HG03159 (cell line): ENCODE results near the gene MRPL1.

Experiments
- ATAC-seq: cut with Tn5 transposase; IDR thresholded peaks from one replicate; pipeline ENCODE4 v1.9.1; 2021; ENCODE audit warnings: mild to moderate bottlenecking, moderate library complexity; ENCODE audit not compliant: unreplicated experiment

The MRPL1 gene

DNA sequence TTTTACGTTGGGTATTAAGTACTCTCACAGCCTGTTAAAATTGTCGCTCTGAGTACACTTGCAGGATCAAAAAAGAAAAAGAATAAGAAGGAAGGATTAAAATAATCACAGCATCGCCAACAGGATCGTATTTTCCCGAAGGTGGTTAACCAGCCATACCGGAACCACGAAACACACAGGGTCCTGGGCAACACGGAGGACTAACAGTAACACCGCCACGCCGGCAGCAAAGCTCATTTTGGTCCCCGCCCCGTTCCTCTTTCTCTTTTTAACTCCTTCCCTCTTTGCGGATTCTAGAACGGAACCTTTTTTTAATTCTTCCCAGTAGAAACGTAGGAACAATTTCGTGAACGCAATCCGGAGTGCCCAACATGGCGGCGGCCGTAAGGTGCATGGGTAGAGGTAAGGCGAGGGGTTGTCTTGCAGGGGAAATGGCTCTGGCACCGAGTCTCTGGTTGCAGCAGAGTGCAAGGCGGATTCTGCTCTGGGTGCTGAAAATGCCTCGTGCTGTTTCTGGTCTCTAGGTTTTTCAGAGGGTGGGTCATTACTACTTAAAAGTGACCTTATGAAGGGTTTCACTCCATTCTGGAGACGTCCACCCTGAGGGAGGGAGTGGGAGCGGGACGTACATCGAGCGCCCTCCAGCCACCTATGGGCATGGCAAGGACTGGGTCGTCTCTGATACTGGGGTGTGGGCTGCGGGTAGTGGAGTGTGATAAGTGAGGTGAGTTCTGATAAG lies at the start of gene MRPL1:
TSS of gene MRPL1 (plus strand) at position 353 of the 739 bp plus-strand sequence. CDS start at position 372, 19 bp downstream.
- ATAC-seq = peak; percentile 82

DNA sequence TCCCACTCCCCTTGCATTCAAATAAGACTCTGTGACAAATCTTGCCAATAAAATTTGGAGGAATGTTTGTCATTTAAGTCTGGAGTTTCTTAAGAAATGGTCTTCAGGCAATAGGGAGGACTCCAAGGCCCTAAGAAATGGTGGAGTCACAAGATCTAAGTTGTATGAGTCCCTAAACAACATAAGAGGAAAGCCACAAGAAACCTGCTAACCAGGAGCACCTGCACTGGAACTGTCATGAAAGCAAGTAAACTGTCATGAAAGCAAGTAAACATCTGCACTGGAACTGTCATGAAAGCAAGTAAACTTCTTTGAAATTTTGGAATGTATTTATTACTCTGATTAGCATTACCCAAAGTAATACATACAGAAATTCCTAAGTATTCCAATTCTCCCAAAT lies 47.0 kb upstream of the MRPL1 start:
- no peak for ATAC-seq

DNA sequence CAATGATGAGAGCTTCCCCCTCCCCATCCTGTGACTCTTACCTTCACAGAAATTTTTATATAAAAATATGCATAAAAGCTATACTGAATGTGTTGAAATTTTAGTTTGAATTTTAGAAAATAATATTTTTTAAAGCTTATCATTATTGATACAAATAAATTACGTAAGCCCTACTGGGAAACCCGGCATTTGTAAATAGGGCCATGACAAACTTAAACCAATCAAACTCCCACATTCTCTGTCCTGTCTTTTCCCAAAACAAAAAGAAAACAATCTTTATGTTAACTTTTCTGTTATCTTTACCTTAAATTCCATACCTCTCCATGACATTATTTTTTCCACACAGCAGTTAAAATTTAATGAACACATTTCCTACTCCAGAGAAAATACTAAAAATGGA lies 46.1 kb upstream of the MRPL1 start:
- no peak for ATAC-seq

DNA sequence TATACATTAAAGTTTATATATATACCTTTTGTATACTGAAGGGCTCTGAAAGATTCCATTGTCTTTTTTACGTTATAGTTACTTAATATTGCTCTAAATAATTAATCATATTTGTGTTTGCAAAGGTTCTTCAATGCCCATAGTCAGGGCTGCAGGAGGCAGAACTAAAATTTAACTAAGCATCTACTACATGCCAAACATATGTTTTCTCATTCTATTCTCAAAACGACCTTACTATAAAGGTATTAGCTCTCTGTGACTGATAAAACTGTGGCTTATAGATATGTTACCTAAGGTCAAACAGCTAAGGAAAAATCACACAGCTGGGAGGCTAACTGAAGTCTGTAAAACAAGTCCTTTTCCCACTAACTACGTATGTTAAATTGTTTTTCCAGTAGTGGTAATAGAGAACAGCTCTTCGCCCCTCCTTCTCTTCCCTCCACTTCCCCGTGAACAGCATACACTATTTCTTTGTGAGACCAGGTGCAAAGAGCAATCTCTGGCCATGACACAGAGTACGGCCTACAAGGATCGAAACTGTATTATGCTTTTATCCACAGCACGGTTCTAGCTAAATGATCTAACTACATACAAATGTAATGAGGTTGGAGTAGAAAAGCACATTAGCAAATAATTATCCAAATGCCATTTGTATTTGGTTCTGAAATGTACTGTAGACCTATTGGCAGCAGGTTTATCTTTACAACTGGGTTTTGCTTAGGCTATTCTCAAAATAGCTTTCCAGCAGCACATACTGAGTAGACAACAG lies 45.1 kb upstream of the MRPL1 start:
- no peak for ATAC-seq

DNA sequence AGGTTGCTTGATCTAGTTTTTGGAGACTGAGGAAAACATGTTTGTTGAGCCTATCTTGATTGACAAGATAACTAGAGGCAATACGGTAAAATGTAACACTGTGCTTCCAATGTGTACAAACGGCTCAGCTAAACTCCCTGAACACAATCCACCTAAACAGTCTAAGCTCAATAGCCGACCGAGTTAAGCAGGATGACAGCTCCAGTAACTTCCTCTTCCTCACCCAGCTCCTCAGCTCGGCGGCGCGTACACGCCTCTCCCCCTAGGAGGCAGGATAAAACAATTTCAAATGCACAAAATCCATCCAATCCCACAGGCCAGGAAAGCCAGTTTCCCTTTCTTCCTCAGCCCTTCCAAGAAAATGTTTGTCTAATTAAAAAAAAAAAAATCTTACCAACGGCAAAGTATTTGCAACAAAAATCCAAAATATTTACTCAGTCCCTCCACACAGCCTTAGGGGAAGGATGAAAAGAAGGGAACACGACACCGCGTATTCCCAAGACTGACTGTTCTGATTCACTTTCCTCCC lies 44.5 kb upstream of the MRPL1 start:
- ATAC-seq = no peak

DNA sequence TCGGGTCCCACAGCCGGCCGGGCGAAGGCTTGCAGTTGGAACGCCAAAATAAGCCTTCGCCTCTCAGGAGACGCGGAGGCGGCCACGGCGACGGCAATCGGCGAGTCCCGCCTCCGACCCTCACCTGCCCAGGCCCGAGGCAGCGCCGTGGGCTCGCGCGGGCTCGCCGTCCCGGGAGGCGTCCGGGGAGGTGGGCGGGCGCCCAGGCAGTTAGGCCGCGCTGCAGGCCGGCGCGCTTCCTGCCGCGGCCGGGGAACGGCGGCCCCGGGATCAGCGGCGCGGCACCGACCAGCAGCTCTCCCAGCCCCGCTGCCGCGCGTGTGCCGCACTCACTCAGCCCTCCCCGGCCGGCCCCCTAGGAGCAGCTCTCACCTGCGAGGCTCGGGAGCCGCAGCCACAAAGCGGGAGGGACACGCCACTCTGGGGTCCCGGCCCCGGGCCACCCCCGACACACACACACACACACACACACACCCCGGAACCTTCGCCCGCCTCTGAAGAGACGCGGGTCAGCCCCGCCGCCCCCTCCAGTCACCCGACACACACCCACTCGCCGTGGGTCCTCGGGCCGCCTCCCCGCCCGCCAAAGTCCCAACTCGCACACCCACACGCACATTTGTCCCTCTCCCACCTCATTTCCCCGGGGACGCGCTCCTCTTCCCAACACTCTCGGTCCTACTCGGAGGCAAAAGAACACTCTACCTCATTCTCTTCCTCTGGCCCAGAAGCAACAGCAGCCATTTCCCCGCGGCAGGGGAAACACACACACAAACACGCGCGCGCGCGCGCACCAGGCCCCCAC lies 43.8 kb upstream of the MRPL1 start, which contains the start of gene CNOT6L:
TSS of gene CNOT6L (minus strand) at position 767 of the 802 bp plus-strand sequence. CDS start at position 707, 60 bp downstream.
- ATAC-seq = peak; percentile 22

DNA sequence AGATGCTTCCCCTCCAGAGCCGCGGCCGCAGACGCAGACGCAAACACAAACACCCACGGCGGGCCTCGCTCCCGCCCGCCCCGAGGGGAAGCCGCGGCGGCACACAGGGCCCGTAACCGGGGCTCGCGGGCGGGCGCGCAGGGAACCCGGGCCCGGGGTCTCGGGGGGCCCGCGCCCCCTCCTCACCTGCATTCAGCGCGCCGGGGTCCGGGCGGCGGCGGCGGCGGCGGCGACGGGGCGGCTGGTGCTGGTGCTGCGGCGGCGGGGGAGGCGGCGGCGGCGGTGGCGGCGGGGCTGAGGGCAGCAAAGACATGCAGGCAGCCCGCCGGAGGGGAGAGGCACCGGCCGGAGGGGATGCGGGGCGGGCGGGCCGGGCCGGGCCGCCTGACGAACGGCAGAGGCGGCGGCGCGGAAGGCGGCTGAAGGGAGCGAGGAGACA lies 43.2 kb upstream of the MRPL1 start:
- ATAC-seq = peak; percentile 27

DNA sequence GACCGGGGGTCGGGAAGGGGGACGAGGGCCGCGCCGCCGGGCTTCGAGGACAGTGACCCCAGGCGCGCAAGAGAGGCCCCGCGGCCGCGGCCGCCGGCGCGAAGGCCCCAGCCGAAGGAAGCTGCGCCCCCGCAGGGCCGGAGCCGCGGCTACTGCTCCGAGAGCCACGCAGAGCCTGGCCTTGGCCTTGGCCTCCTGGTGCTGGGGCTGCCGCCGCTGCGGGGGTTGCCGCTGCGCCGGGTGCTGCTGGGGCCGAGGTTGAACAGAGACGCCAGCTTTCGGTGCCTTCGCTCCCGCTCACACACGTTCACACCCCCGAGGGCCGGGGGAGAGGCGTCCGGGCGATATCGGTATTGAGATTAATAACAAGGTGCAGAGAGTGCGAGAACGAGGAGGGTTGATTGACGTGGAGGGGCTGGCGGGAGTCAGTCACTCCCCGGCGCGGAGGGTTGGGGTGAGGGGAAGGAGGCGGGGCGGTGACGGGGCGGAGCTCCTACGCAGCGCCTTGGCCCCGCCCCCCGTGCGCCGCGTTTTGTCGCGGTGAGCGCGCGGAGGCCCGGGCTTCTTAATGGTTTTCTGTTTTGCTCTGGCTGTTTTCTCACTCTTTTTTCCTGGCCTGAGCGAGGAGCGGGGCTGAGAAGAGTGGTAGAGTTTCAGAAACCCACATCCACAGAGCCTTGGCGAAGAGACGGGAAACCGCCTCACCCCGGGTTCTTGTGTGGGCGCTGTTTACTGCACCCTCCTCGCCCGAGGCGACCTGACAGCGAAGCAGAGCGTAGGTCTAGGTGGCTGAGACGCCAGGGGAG lies 42.6 kb upstream of the MRPL1 start:
- ATAC-seq = peak; percentile 72

DNA sequence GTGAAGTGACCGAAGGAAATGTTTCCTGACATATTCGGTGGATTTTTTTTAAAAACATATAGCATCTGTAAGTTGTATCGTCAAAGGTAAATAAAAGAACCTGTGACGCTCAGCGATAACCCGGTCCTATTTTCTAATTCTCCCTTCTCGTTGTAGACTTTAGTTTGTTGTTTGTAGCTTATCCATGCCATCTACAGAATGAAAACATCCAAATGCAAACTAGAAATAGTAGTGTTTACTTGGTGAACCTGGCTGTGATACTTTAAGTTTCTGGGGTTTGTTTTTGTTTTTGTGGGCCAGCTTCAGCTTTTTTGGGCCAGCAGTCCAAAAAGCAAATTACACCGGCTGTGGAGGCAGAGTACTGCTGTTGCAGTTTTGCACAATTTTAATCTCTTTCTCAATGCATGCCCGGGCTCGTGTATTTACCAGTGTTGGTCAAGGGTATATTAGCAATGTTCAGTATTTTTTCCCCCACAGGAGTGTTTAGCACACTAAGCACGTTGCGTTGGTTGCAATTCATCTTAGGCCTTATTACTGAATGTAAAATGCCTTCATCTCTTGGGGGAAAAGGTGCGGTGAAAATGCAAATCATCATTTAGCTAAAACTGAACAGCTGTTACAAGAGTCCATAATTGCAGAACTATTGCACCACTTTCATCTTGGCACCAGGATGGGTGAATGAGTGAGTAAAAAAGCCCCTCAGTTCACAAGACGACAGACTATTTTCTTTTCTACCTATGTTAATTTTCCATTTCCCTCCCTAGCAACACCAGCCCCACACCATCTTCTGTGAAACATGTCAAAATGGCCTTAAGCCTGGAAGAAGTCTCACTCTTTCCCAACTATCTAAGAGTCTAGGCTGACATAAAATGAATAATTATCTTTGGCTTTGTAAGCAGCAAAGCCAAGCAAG lies 41.7 kb upstream of the MRPL1 start:
- no peak for ATAC-seq

DNA sequence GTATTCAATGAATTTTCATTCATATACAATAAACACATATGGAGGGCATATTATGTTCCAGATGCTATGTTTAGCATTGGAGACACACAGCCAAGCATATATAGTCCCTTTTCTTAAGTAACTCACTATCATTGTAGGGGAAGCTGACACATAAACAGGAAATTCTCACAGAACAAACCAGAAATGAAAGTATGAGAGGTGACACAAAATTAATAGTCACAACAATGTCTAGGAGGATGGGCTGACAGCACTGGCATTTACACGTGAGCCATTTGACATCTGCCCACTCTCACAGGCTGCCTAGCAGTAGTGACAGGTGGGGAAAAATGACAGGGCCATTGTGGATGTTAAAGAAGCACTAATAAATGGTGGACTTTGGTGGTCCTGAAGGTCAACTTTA lies 40.9 kb upstream of the MRPL1 start:
- no peak for ATAC-seq

DNA sequence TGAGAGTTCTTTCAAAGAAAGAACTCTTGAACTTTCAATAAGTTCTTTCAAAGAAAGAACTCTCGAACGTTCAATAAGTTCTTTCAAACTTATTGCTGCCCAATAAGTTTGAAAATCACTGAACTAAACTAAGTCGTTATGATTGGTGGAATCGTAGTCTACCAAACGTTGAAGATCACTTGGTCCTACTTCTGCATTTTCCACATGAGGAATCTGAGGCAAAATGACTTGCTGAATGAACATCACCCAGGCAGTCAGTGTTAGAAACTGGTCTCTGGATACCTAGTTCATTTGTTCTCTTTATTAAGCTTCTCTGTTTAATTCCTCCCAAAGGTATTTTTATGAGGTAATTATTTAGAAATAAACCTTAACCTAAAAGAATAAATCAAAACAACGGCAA lies 36.4 kb upstream of the MRPL1 start:
- ATAC-seq = no peak

DNA sequence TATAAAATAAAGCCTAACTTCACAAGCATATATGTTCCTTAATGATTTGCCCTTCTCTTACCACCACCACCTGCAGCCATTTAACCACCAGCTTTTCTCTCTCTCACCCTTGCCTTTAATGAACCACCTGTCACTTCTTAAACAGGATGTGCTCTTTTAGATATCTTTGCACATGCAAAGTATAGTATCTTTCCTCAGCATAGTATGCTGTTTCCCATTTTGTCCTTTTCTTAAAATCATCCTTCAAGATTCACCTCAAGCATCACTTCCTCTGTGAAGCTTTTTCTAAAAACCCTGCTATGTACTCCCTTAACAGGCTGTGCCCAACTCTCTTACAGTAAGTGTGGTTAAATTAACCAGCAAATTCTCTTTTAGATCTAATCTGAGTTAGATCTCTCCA lies 35.3 kb upstream of the MRPL1 start:
- ATAC-seq = peak; percentile 80

DNA sequence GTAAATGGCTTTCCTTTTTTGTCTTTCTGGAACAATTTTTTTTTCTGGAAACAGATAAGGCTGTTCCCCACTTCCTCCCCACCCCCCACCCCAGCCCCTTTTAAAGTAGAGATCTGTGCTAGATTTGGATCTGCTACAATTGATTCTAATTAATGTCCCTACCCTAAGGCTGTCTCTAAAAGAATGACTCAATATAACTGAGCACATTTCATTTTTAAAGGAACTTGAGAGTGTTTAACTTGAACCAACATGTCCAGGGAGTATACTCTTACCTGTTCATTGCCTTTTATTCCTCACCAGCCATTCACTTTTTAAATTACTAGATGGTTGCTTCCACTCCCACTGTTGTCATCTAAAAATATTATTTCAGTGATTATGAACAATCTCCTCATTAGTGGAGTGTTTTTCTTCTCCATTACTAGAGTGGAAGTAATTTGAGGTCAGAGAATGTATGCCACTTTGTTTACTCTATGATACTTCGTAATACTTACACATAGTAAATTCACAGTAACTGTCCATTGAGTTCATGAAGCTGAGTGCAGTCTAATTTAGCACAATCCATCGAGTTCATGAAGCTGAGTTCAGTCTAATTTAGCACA lies 29.4 kb upstream of the MRPL1 start:
- ATAC-seq = no peak

DNA sequence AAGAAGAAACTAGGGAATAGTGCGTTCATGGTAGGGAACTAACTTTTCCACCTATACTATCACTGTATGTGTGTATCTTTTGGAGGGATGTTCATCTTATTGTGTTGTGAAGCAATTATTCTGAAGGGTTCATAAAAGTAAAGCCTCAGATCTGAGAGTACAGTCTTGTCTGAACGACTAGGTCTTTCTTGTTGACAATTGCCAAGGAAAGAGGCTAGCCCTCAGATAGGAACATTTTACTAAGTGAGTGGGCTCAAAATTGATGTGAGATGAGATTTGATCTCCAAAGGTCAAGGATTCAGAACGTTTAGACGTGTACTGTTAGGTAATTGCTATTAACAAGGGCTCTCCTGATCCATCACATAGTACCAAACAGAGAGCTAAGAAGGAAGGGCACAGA lies 28.2 kb upstream of the MRPL1 start:
- ATAC-seq = no peak

DNA sequence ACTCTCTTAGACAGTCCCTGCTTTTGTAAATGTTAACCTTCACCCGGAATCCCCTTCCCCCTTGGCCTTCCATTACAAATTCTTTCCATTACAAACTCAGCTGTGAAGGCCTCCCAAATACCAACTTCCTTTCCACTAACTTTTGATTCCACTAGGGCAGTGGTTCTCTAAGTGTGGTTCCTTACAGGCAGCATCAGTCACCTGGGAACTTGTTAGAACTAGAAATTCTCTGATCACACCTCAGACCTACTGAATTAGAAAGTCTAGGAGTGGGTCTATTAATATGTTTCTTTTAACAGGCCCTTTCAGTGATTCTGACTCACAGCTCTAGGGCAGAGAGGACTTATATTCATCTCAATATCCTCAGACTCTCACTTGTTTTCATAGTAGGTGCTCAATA lies 19.0 kb upstream of the MRPL1 start:
- no peak for ATAC-seq

DNA sequence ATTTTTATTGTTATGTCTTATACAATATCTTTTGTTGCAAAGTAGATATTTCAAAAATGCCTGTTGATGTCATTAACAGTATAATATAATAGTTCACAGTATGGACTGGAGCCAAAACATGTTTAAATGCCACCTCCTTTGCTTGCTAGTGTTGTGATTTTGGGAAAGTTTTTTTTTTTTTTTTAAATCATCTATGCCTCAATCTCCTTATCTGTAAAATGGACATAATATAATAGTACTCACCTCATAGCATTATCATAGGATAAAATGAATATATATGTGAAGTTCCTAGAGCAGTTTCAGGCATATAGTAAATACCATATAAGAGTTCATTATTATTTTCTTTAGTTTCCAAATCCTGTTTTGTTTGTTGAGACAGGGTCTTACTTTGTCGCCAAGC lies 18.3 kb upstream of the MRPL1 start:
- ATAC-seq = no peak

DNA sequence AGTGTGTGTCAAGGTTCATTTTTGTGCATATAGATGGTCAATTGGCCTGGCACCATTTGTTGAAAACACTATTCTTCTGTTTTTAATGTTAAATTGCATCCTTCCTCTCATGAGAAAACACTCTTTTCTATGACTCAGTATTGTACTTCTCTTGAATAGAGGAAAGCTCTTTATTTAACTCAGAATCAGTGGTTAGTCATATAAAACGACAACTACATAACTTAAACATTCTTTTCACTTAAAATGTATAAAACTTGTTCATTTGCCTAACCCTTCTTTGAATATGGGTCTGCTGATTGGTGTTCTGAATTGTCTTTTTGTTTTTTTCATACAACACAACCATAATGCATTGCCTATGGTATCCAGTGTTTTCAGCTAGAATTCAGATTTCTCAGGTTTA lies 17.2 kb upstream of the MRPL1 start:
- ATAC-seq = no peak

DNA sequence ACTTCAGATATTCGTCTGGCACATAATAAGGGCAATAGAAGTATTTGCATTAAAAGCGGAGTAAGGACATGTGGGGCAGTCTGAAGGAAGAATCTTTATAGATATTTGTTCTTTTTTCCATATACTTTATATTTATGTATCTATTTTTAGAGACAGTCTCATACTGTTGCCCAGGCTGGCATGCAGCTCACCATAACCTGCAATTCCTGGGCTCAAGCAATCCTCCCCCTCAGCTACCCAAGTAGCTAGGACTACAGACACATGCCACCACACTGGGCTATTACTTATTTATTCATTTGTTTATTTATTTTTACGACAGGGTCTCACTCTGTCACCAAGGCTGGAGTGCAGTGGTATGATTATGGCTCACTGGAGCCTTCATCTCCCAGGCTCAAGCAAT lies 16.7 kb upstream of the MRPL1 start:
- ATAC-seq = no peak

DNA sequence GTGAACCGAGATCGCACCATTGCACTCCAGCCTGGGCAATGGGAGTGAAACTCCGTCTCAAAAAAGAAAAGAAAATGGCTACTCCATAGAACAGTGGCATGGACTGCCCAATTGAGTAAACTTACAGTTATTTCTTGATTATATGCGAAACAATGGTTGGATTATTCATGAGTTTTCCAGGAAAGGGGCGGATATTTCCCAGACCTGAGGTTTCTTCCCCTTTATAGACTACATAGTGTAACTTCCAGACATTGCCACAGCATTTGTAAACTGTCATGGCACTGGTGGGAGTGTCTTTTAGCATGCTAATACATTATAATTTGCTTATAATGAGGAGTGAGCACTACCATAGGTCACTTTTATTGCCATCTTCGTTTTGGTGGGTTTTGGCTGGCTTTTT lies 14.1 kb upstream of the MRPL1 start:
- ATAC-seq = no peak
